Endothelial cell of umbilical vein (primary cell): ENCODE data around the gene NIN. TPM values are rescaled to one million over a fixed set of nuclear protein-coding genes. Genes with fewer than 3 reads are reported as not detected.

Experiments used
- BruUV-seq: library from RNA; stranded (reverse); fragments of 400-500 nt; replicated peaks from 2 replicates; lab custom pipeline; 2021; lab: Mats Ljungman, UMichigan
- CTCF ChIA-PET: fragments of 300-600, 350-600 bp; sonication (Branson Sonifier 250); formaldehyde crosslinking; loops from one replicate; lab custom pipeline; 2021; ENCODE audit warnings: antibody characterized with exemption, inconsistent platforms; lab: Charles Lee
- POLR2A ChIA-PET: fragments of 300-600, 350-600 bp; sonication (Branson Sonifier 250); formaldehyde crosslinking; loops from one replicate; lab custom pipeline; 2021; ENCODE audit warnings: antibody characterized with exemption, inconsistent platforms; lab: Charles Lee
- DNase-seq: peaks from one replicate; pipeline ENCODE4 v3.0.0-alpha.2; 2011; ENCODE audit warnings: low read depth, low spot score
- FAIRE-seq: peaks from 2 replicates; lab custom pipeline; 2011; peaks lifted over from hg19 to GRCh38; lab: Jason Lieb, UNC
- H2AFZ ChIP-seq: 2 replicates; pipeline ENCODE4 v1.6.0; 2012; ENCODE audit warnings: low read depth, low read length, control low read depth, inconsistent platforms
- H3K27ac ChIP-seq: 2 replicates; pipeline ENCODE4 v1.5.1; 2011; ENCODE audit warnings: low read depth, mild to moderate bottlenecking, control low read depth, low read length, moderate library complexity; ENCODE audit not compliant: insufficient read depth
- H3K27me3 ChIP-seq, 2 experiments: 2 replicates each; pipeline versions ENCODE4 v1.6.0 to v1.6.1; 2011; ENCODE audit warnings: low read length in 2 of 2, mixed read lengths in 1 of 2; ENCODE audit not compliant: control insufficient read depth in 2 of 2, insufficient read depth in 2 of 2
- H3K36me3 ChIP-seq, 2 experiments: 2 replicates in 1 of 2; 3 replicates in 1 of 2; pipeline ENCODE4 v1.5.1; 2011; ENCODE audit warnings: low read length in 2 of 2, mild to moderate bottlenecking in 1 of 2, moderate library complexity in 1 of 2; ENCODE audit not compliant: control insufficient read depth in 2 of 2, insufficient read depth in 2 of 2; ENCODE audit errors: extremely low read depth in 1 of 2
- H3K4me1 ChIP-seq: 3 replicates; pipeline ENCODE4 v1.5.1; 2011; ENCODE audit warnings: mild to moderate bottlenecking, low read length; ENCODE audit not compliant: control insufficient read depth, insufficient read depth; ENCODE audit errors: extremely low read depth
- H3K4me2 ChIP-seq: 2 replicates; pipeline ENCODE4 v1.6.1; 2011; ENCODE audit warnings: low read length, control low read depth, mixed read lengths; ENCODE audit not compliant: insufficient read depth
- H3K4me3 ChIP-seq, 3 experiments: fragments of 200-600 bp in 1 of 3; sonication (generic), shearing (Covaris generic) in 1 of 3; replicated peaks in 1 of 3; 2 replicates each; pipeline ENCODE4 v1.5.1; 2011 to 2016; ENCODE audit warnings: control low read depth in 3 of 3, low read length in 3 of 3, mild to moderate bottlenecking in 2 of 3, inconsistent platforms in 1 of 3, low read depth in 1 of 3, moderate library complexity in 1 of 3; ENCODE audit not compliant: insufficient read depth in 1 of 3
- H3K79me2 ChIP-seq: 2 replicates; pipeline ENCODE4 v1.6.0; 2012; ENCODE audit warnings: low read length, inconsistent platforms; ENCODE audit not compliant: control insufficient read depth, insufficient read depth
- H3K9ac ChIP-seq: replicated peaks from 2 replicates; pipeline ENCODE3; 2011; ENCODE audit warnings: low read length, control low read depth; ENCODE audit not compliant: insufficient read depth; ENCODE audit errors: extremely low read depth
- H3K9me1 ChIP-seq: replicated peaks from 3 replicates; pipeline ENCODE4 v1.6.0; 2011; ENCODE audit warnings: mild to moderate bottlenecking, low read length; ENCODE audit not compliant: control insufficient read depth, insufficient read depth; ENCODE audit errors: extremely low read depth
- H3K9me3 ChIP-seq: replicated peaks from 2 replicates; pipeline ENCODE4 v1.5.1; 2012; ENCODE audit warnings: low read length, inconsistent platforms; ENCODE audit not compliant: control insufficient read depth, insufficient read depth
- H4K20me1 ChIP-seq: replicated peaks from 2 replicates; pipeline ENCODE3; 2011; ENCODE audit warnings: mild to moderate bottlenecking, low read length; ENCODE audit not compliant: control insufficient read depth, insufficient read depth; ENCODE audit errors: extremely low read depth
- EZH2 ChIP-seq: IDR thresholded peaks from 2 replicates; pipeline ENCODE4 v1.6.1; 2012; ENCODE audit warnings: borderline replicate concordance, low read depth, mild to moderate bottlenecking, moderate library complexity, low read length, inconsistent platforms; ENCODE audit not compliant: severe bottlenecking
- JUN ChIP-seq: IDR thresholded peaks from 2 replicates; pipeline ENCODE4 v1.6.1; 2011; ENCODE audit warnings: borderline replicate concordance, low read depth; ENCODE audit not compliant: insufficient read length, insufficient read depth
- POLR2AphosphoS5 ChIP-seq: IDR thresholded peaks from 2 replicates; pipeline ENCODE4 v1.6.1; 2012; ENCODE audit warnings: low read depth, mild to moderate bottlenecking, control low read depth, low read length, moderate library complexity; ENCODE audit not compliant: insufficient read depth
- dilution Hi-C: fragments of 300-500 bp; cut with MboI; formaldehyde crosslinking; loops from one replicate; pipeline ENCODE4 v1.15.0; 2019; ENCODE audit warnings: low sequenced_read_pairs; ENCODE audit not compliant: extremely low pct_ligation_motif_present
- intact Hi-C: fragments of 100-400 bp; cut with micrococcal nuclease; formaldehyde crosslinking; loops from one replicate; pipeline ENCODE4 v1.10.0; 2022
- polyA plus RNA-seq, 4 experiments: library from polyadenylated mRNA; depleted of rRNA in 3 of 4; stranded (reverse) in 3 of 4; unstranded in 1 of 4; fragments of >200 nt; gene quantifications; 2 replicates each; pipeline versions ENCODE4 v1.2.1 to v1.2.3, GENCODE V29; 2011 to 2012; ENCODE audit warnings: missing spikeins in 1 of 4
- total RNA-seq: library from RNA; stranded (reverse); gene quantifications from 2 replicates; pipeline ENCODE4 v1.2.3, GENCODE V29; 2021
- TF ChIP-seq, protein P1 (sequence below), 2 donors: IDR thresholded peaks; 1 replicate in 1 of 2; 2 replicates in 1 of 2; pipeline ENCODE4 v1.5.1; 2011; ENCODE audit warnings: low read length in 2 of 2, mild to moderate bottlenecking in 2 of 2, moderate library complexity in 2 of 2, control low read depth in 1 of 2, inconsistent platforms in 1 of 2, low read depth in 1 of 2; ENCODE audit not compliant: insufficient read depth in 1 of 2; ENCODE audit errors: extremely low read depth in 1 of 2

Gene NIN
- total and polyA plus RNA-seq, 2 donors (not counting 3 experiments of a cell fraction or from before 2014, with no cell fraction given), result 7.1 to 76.3 TPM

- TF ChIP-seq, protein P1, sequence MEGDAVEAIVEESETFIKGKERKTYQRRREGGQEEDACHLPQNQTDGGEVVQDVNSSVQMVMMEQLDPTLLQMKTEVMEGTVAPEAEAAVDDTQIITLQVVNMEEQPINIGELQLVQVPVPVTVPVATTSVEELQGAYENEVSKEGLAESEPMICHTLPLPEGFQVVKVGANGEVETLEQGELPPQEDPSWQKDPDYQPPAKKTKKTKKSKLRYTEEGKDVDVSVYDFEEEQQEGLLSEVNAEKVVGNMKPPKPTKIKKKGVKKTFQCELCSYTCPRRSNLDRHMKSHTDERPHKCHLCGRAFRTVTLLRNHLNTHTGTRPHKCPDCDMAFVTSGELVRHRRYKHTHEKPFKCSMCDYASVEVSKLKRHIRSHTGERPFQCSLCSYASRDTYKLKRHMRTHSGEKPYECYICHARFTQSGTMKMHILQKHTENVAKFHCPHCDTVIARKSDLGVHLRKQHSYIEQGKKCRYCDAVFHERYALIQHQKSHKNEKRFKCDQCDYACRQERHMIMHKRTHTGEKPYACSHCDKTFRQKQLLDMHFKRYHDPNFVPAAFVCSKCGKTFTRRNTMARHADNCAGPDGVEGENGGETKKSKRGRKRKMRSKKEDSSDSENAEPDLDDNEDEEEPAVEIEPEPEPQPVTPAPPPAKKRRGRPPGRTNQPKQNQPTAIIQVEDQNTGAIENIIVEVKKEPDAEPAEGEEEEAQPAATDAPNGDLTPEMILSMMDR (IDR thresholded peaks at IDR 0.05; ENCODE audit: extremely low read depth in 1 of 2, insufficient read depth in 1 of 2, low read depth in 1 of 2, low read length in 2 of 2), result no peak
- no peak for TF ChIP-seq JUN
- no peak for TF ChIP-seq EZH2
- TF ChIP-seq POLR2AphosphoS5, result no peak
Measured at GRCh38 chr14:50798048-50798421, 32.9 kb downstream of the NIN start.

More at GRCh38 chr14:50798048-50798421, 32.9 kb downstream of the NIN start:
- Histone ChIP-seq H3K79me2 (peaks cover 24% of the 10 kb centered on the region), H4K20me1 (peaks cover 2% of the 10 kb centered on the region), H3K27ac (no peak overlapping the region), H3K27me3 (no peaks in the 10 kb centered on the region), H3K9ac (no peak overlapping the region), H2AFZ (no peak overlapping the region), H3K9me3 (no peaks in the 10 kb centered on the region), H3K4me2 (no peak overlapping the region), H3K9me1 (no peaks in the 10 kb centered on the region), H3K36me3 (peaks cover 3 to 6% of the 10 kb centered on the region in 2 experiments), H3K4me1 (peaks cover 50% of the 10 kb centered on the region), H3K4me3 (no peak overlapping the region)
- no peak for FAIRE-seq
- CTCF ChIA-PET, result interaction anchor here (2.9 to 5.2 kb wide), 2 partner anchors 21 to 62 kb away, joined by 25 to 42 read pairs; no protein-coding TSS in a partner anchor
- BruUV-seq, result no TSS peak
- intact Hi-C loops (no loop called here), dilution Hi-C loops (no loop called here)
- POLR2A ChIA-PET, result no interaction called here
- DNase-seq, result no peak
